ENCODE measurements around the gene CCN2. TPM values are rescaled to one million over a fixed set of nuclear protein-coding genes. Genes with fewer than 3 reads are reported as not detected.

CCN2 gene
- not detected for total RNA-seq
- total RNA-seq (2013) = 0.34 TPM

GRCh38 chr6:131950767-131951575 lies at the start of gene CCN2:
Gene CCN2, minus strand, starts transcription at chr6:131951372. Its CDS starts 200 bp downstream, at chr6:131951172.
- Mint-ChIP-seq H3K27me3 (ENCODE audit: low read depth in 2 of 2) (peaks cover 53 to 86% of the 10 kb centered on the region in 2 donors), H3K36me3 (no peaks in the 10 kb centered on the region), H3K4me1 (peaks cover 5 to 6% of the 10 kb centered on the region in 2 donors), H3K9me3 (no peaks in the 10 kb centered on the region), H3K4me3 (peak within 1 kb of the TSS; percentile 85), H3K27ac (no peak within 1 kb of the TSS)
- WGBS (ENCODE audit: insufficient coverage) = 2% methylated on average over 97 of the region's 97 CpGs
- Histone ChIP-seq H3K4me1 (ENCODE audit: control insufficient read depth, insufficient read depth, low read length) (peaks cover 8% of the 10 kb centered on the region), H3K27me3 (ENCODE audit: control insufficient read depth, insufficient read depth, low read length) (peaks cover 42% of the 10 kb centered on the region), H3K9me3 (ENCODE audit: control insufficient read depth, insufficient read depth, low read length) (no peaks in the 10 kb centered on the region), H3K4me3 (ENCODE audit: low read length) (peak within 1 kb of the TSS; percentile 31), H3K36me3 (ENCODE audit: control insufficient read depth, insufficient read depth, low read length) (no peaks in the 10 kb centered on the region), H3K27ac (ENCODE audit: low read length) (no peak within 1 kb of the TSS)
- TF ChIP-seq CTCF (IDR thresholded peaks at IDR 0.05) = no peak
- intact Hi-C loops (cut with micrococcal nuclease) = no loop called here
- ATAC-seq = peak in 2 of 3 donors; percentile 17 to 42
- no peak for DNase-seq

GRCh38 chr6:132000296-132000695 lies 49.1 kb upstream of the CCN2 start:
- no peaks in the 10 kb centered on the region for H3K4me1 Mint-ChIP-seq
- 100% methylated on average over 1 of the region's 2 CpGs for WGBS (ENCODE audit: insufficient coverage)
- H3K27ac ChIP-seq (ENCODE audit: low read length) = no peak overlapping the region

DNA sequence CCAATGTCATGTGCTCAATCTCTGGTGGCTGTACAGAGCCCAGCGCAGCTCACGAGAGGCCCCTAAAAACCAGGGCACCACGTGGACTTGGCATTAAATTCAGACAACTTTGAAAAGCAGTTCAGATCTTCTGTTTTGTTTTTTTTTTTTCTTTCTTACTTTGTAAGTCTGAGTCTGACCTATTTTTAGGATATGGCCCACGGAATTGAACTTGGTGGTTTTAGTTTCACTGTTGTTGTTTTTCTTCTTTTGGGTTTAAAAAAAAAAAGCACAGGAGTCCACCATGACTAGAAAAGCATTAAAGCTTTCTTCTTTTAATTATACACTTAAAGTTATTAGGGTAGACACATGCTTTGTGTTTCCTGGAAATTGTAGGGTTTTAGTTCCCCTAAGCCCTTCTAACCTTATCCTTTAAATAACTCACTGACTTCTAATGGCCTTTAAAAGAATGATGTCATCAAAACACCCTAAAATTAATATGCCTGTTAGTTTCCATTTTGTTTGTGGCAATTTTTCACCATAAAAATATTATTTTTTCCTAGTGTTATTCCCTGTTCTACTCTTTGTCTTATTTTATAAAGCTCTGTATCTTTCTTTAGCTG lies 48.5 kb upstream of the CCN2 start:
- WGBS (ENCODE audit: insufficient coverage) = 25% methylated on average over 3 of the region's 4 CpGs
- Mint-ChIP-seq H3K4me1 (no peaks in the 10 kb centered on the region), H3K4me3 (no peak overlapping the region), H3K36me3 (no peaks in the 10 kb centered on the region), H3K27me3 (ENCODE audit: low read depth in 2 of 2) (no peaks in the 10 kb centered on the region), H3K27ac (no peak overlapping the region), H3K9me3 (no peaks in the 10 kb centered on the region)
- TF ChIP-seq CTCF (IDR thresholded peaks at IDR 0.05) = no peak
- Histone ChIP-seq H3K4me3 (ENCODE audit: low read length) (no peak overlapping the region), H3K27ac (ENCODE audit: low read length) (no peak overlapping the region), H3K27me3 (ENCODE audit: control insufficient read depth, insufficient read depth, low read length) (no peaks in the 10 kb centered on the region), H3K4me1 (ENCODE audit: control insufficient read depth, insufficient read depth, low read length) (no peaks in the 10 kb centered on the region), H3K36me3 (ENCODE audit: control insufficient read depth, insufficient read depth, low read length) (no peaks in the 10 kb centered on the region), H3K9me3 (ENCODE audit: control insufficient read depth, insufficient read depth, low read length) (peaks cover 3% of the 10 kb centered on the region)
- no peak for DNase-seq
- intact Hi-C loops (cut with micrococcal nuclease) = no loop called here
- ATAC-seq = no peak

More at GRCh38 chr6:132000296-132000695, 49.1 kb upstream of the CCN2 start:
- ATAC-seq = no peak
- no peak overlapping the region for H3K4me3 ChIP-seq (ENCODE audit: low read length)
- no peak for DNase-seq
- peaks cover 3% of the 10 kb centered on the region for H3K9me3 ChIP-seq (ENCODE audit: control insufficient read depth, insufficient read depth, low read length)
- Mint-ChIP-seq H3K36me3 (no peaks in the 10 kb centered on the region), H3K27ac (no peak overlapping the region), H3K4me3 (no peak overlapping the region), H3K27me3 (ENCODE audit: low read depth in 2 of 2) (no peaks in the 10 kb centered on the region), H3K9me3 (no peaks in the 10 kb centered on the region)
- no peak for TF ChIP-seq CTCF (IDR thresholded peaks at IDR 0.05)
- no peaks in the 10 kb centered on the region for H3K36me3 ChIP-seq (ENCODE audit: control insufficient read depth, insufficient read depth, low read length)
- intact Hi-C loops (cut with micrococcal nuclease) = no loop called here
- H3K27me3 ChIP-seq (ENCODE audit: control insufficient read depth, insufficient read depth, low read length) = no peaks in the 10 kb centered on the region
- no peaks in the 10 kb centered on the region for H3K4me1 ChIP-seq (ENCODE audit: control insufficient read depth, insufficient read depth, low read length)

Data from natural killer cell (primary cell).